H1 (cell line): ENCODE results near the gene GHRL.

Source experiments
- BRCA1 ChIP-seq: IDR thresholded peaks from 2 replicates; pipeline ENCODE4 v1.6.1; 2012; ENCODE audit warnings: low read depth, low read length, improper control_type of control experiment
- CEBPB ChIP-seq: IDR thresholded peaks from 2 replicates; pipeline ENCODE4 v1.6.1; 2012; ENCODE audit warnings: low read depth, low read length
- CTCF ChIP-seq, 3 experiments: IDR thresholded peaks; 1 replicate in 2 of 3; 2 replicates in 1 of 3; pipeline versions ENCODE4 v1.5.1 to v1.6.1; 2011; ENCODE audit warnings: low read length in 3 of 3, mild to moderate bottlenecking in 3 of 3, inconsistent platforms in 2 of 3, low read depth in 1 of 3, moderate library complexity in 1 of 3; ENCODE audit not compliant: insufficient read depth in 1 of 3; ENCODE audit errors: control extremely low read depth in 1 of 3
- EP300 ChIP-seq, 2 experiments: IDR thresholded peaks; 1 replicate in 1 of 2; 2 replicates in 1 of 2; pipeline ENCODE4 v1.6.1; 2011 to 2012; ENCODE audit warnings: low read depth in 2 of 2, low read length in 2 of 2, mild to moderate bottlenecking in 2 of 2, borderline replicate concordance in 1 of 2, inconsistent platforms in 1 of 2, moderate library complexity in 1 of 2
- MAX ChIP-seq: IDR thresholded peaks from 2 replicates; pipeline ENCODE4 v1.6.1; 2012; ENCODE audit warnings: inconsistent platforms
- POLR2A ChIP-seq, 2 experiments: IDR thresholded peaks; 1 replicate in 1 of 2; 2 replicates in 1 of 2; pipeline ENCODE4 v1.6.1; 2011; ENCODE audit warnings: low read depth in 2 of 2, low read length in 2 of 2, mild to moderate bottlenecking in 2 of 2; ENCODE audit errors: control extremely low read depth in 1 of 2
- RAD21 ChIP-seq, 2 experiments: IDR thresholded peaks in 1 of 2; conservative IDR thresholded peaks in 1 of 2; 2 replicates each; pipeline ENCODE4 v1.6.1; 2011; ENCODE audit warnings: low read depth in 2 of 2, low read length in 2 of 2, improper control_type of control experiment in 1 of 2, inconsistent platforms in 1 of 2, mild to moderate bottlenecking in 1 of 2, moderate library complexity in 1 of 2
- RFX5 ChIP-seq: IDR thresholded peaks from 2 replicates; pipeline ENCODE4 v1.6.1; 2011; ENCODE audit warnings: low read depth, low read length, improper control_type of control experiment, borderline replicate concordance
- SIRT6 ChIP-seq: IDR thresholded peaks from one replicate; pipeline ENCODE4 v1.7.1; 2012; ENCODE audit warnings: low read length, inconsistent platforms

GRCh38 chr3:10277115-10277625 is 15.6 kb downstream of the GHRL start:
- TF ChIP-seq SIRT6 (no peak), BRCA1 (no peak), MAX (no peak), RAD21 (IDR thresholded peaks at IDR 0.05 in 1 of 2, conservative IDR thresholded peaks at IDR 0.05 in 1 of 2; ENCODE audit: low read depth in 2 of 2, low read length in 2 of 2) (no peak), CEBPB (no peak), CTCF (IDR thresholded peaks at IDR 0.05; ENCODE audit: control extremely low read depth in 1 of 3, insufficient read depth in 1 of 3, low read depth in 1 of 3, low read length in 3 of 3) (no peak), EP300 (IDR thresholded peaks at IDR 0.05; ENCODE audit: borderline replicate concordance in 1 of 2, low read depth in 2 of 2, low read length in 2 of 2) (no peak), RFX5 (no peak), POLR2A (IDR thresholded peaks at IDR 0.05; ENCODE audit: control extremely low read depth in 1 of 2, low read depth in 2 of 2, low read length in 2 of 2) (no peak)
